Endothelial cell of umbilical vein (primary cell): ENCODE measurements around the gene ZNF81.

ENCODE experiments used
- EZH2 ChIP-seq: IDR thresholded peaks from 2 replicates; pipeline ENCODE4 v1.6.1; 2012; ENCODE audit warnings: borderline replicate concordance, low read depth, mild to moderate bottlenecking, moderate library complexity, low read length, inconsistent platforms; ENCODE audit not compliant: severe bottlenecking
- FOS ChIP-seq: IDR thresholded peaks from 2 replicates; pipeline ENCODE4 v1.6.1; 2011; ENCODE audit warnings: mild to moderate bottlenecking, low read length, moderate library complexity, borderline replicate concordance; ENCODE audit not compliant: insufficient read depth
- JUN ChIP-seq: IDR thresholded peaks from 2 replicates; pipeline ENCODE4 v1.6.1; 2011; ENCODE audit warnings: borderline replicate concordance, low read depth; ENCODE audit not compliant: insufficient read length, insufficient read depth
- MYC ChIP-seq: IDR thresholded peaks from one replicate; pipeline ENCODE4 v1.6.1; 2011; ENCODE audit warnings: mild to moderate bottlenecking, low read depth, low read length
- POLR2A ChIP-seq: IDR thresholded peaks from 2 replicates; pipeline ENCODE4 v1.6.1; 2012; ENCODE audit warnings: low read depth, mild to moderate bottlenecking, control low read depth, low read length
- POLR2AphosphoS5 ChIP-seq: IDR thresholded peaks from 2 replicates; pipeline ENCODE4 v1.6.1; 2012; ENCODE audit warnings: low read depth, mild to moderate bottlenecking, control low read depth, low read length, moderate library complexity; ENCODE audit not compliant: insufficient read depth
- TF ChIP-seq, protein P1 (sequence below), 2 donors: IDR thresholded peaks; 1 replicate in 1 of 2; 2 replicates in 1 of 2; pipeline ENCODE4 v1.5.1; 2011; ENCODE audit warnings: low read length in 2 of 2, mild to moderate bottlenecking in 2 of 2, moderate library complexity in 2 of 2, control low read depth in 1 of 2, inconsistent platforms in 1 of 2, low read depth in 1 of 2; ENCODE audit not compliant: insufficient read depth in 1 of 2; ENCODE audit errors: extremely low read depth in 1 of 2
- TF ChIP-seq, protein P2 (sequence below): IDR thresholded peaks from 2 replicates; pipeline ENCODE4 v1.6.1; 2011; ENCODE audit not compliant: insufficient read depth, insufficient read length

DNA sequence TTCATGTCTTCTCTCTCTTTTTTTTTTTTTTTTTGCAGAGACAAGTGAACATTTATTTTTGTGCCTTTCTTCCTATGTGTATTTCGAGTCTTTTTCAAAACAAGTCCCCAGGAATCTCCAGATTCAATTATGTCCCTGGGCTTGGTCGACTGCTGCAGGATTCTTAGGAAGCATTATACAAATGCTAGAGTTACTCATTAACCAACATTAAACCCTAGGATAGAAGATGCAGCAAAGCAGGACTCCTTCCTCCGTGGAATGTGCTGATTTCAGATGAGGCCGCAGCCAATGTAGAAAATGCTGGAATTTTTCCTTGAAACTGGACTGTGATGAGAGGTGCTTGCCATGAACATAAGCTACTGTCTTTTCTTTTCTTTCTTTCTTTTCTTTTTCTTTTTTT lies 3.4 kb downstream of the ZNF81 start:
- TF ChIP-seq, protein P1, sequence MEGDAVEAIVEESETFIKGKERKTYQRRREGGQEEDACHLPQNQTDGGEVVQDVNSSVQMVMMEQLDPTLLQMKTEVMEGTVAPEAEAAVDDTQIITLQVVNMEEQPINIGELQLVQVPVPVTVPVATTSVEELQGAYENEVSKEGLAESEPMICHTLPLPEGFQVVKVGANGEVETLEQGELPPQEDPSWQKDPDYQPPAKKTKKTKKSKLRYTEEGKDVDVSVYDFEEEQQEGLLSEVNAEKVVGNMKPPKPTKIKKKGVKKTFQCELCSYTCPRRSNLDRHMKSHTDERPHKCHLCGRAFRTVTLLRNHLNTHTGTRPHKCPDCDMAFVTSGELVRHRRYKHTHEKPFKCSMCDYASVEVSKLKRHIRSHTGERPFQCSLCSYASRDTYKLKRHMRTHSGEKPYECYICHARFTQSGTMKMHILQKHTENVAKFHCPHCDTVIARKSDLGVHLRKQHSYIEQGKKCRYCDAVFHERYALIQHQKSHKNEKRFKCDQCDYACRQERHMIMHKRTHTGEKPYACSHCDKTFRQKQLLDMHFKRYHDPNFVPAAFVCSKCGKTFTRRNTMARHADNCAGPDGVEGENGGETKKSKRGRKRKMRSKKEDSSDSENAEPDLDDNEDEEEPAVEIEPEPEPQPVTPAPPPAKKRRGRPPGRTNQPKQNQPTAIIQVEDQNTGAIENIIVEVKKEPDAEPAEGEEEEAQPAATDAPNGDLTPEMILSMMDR (IDR thresholded peaks at IDR 0.05; ENCODE audit: extremely low read depth in 1 of 2, insufficient read depth in 1 of 2, low read depth in 1 of 2, low read length in 2 of 2), result no peak
- no peak for TF ChIP-seq POLR2A
- no peak for TF ChIP-seq POLR2AphosphoS5
- no peak for TF ChIP-seq EZH2
- TF ChIP-seq, protein P2, sequence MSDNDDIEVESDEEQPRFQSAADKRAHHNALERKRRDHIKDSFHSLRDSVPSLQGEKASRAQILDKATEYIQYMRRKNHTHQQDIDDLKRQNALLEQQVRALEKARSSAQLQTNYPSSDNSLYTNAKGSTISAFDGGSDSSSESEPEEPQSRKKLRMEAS, result no peak
- TF ChIP-seq JUN, result no peak
- TF ChIP-seq MYC, result no peak
- no peak for TF ChIP-seq FOS
